HG03064 (cell line): Measurements from ENCODE around the gene TFE3.

Source experiments
- ATAC-seq: cut with Tn5 transposase; IDR thresholded peaks from one replicate; pipeline ENCODE4 v1.9.1; 2021; ENCODE audit warnings: low read depth; ENCODE audit not compliant: unreplicated experiment

Gene TFE3, protein sequence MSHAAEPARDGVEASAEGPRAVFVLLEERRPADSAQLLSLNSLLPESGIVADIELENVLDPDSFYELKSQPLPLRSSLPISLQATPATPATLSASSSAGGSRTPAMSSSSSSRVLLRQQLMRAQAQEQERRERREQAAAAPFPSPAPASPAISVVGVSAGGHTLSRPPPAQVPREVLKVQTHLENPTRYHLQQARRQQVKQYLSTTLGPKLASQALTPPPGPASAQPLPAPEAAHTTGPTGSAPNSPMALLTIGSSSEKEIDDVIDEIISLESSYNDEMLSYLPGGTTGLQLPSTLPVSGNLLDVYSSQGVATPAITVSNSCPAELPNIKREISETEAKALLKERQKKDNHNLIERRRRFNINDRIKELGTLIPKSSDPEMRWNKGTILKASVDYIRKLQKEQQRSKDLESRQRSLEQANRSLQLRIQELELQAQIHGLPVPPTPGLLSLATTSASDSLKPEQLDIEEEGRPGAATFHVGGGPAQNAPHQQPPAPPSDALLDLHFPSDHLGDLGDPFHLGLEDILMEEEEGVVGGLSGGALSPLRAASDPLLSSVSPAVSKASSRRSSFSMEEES

DNA sequence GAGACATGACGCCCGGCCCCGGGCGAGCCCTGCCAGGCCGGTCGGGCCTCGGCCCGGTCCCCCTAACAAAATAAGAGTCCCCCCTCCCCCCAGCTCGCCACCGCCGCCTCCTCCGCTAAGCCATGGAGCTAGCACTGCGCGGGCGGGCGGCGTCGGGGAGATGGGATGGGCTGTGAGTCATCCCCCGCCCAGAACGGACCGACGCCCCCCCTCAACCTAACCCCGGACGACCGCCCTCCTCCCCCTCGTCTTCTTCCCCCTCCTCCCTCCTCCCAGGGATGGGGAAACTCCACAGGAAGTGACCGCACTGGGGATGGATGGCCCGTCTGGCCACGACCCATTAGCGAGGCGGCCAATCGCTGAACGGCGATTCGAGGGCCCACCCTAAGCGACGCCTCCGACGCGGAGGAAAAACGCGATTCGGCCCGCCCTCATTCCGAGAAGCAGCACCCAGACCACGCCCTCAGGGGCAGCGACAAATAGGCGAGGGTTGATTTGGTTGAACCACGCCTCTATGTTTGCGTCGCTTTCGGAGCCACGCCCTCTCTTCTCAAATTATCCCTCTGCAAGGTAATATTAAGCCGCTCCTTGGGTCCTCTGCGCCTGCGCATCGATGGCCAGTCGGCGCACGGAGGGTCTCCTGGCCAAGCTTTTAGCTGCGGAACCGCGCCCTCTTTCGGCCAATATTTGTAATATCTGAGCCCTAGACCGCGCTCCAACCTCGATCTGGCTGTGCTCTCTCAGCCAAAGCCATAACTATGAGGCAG, at the start of gene TFE3:
TSS of gene TFE3 (minus strand) at position 138 of the 767 bp plus-strand sequence. CDS start at position 7, 131 bp downstream.
- peak; percentile 90 for ATAC-seq

GRCh38 chrX:49089553-49089952, 46.4 kb upstream of the TFE3 start:
- ATAC-seq, result no peak

- ATAC-seq, result no peak
Measured at GRCh38 chrX:49082271-49082871, 39.2 kb upstream of the TFE3 start.

DNA sequence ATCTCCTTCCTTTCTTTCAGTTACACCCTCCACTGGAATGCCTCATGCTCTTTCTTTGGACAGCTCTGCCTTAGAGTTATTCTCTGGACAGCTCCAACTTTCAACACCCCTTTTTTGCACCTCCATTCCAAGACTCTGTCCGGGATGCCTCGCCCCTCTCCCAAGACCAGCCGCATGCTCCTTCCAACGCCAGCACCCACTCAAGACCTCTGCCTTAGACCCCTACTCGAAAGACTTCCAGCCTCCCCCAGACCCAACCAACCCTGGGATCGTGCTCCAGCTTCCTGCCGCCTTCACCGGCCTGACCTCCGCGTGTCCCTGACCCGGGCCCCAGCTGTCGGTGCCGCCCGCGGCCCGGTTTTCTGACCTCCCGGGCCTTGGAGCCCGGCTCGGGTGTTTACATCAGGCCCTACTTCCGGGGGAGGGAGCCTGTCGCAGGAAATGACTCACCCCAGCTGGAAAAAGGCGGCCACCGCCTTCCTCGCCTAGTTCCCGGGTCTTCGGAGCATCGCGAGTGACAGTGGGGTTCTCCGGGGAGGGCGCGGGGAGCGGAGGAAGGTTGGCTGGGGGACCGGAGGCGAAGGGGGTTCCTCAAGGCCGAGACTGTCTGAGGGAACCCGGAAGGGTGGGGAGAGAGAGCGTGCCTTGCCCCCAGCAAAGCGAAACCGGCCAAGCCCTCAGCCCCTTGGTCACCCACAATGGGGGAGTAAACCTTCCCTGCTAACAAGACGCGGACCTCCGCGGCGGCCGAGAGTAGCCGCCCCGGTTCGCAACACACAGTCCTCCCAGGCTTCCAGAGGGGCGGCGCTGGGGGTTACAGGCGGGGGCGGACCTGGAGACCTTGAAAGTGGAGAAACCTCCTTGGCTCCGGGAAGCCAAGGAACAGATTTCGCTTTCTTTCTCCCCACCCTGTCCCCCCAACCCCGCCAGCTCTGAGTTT, 36.6 kb upstream of the TFE3 start, which contains the start of gene WDR45:
TSS of gene WDR45 (minus strand) at position 399 of the 940 bp plus-strand sequence. CDS start 1,792 bp downstream, outside the sequence.
- ATAC-seq, result no peak

GRCh38 chrX:49077941-49078340, 34.8 kb upstream of the TFE3 start:
- ATAC-seq, result no peak

GRCh38 chrX:49075347-49075746, 32.2 kb upstream of the TFE3 start:
- ATAC-seq, result no peak

GRCh38 chrX:49073601-49074575, 30.7 kb upstream of the TFE3 start, which contains the start of gene PRAF2:
Gene PRAF2, minus strand, starts transcription at chrX:49074002. Its CDS starts 15 bp downstream, at chrX:49073987.
- peak; percentile 69 for ATAC-seq

- ATAC-seq, result no peak
Measured at GRCh38 chrX:49072712-49073095, 29.5 kb upstream of the TFE3 start.

- ATAC-seq, result no peak
Measured at GRCh38 chrX:49071877-49072711, 28.9 kb upstream of the TFE3 start.

GRCh38 chrX:49070988-49071387, 27.8 kb upstream of the TFE3 start:
- no peak for ATAC-seq

- ATAC-seq, result no peak
Measured at GRCh38 chrX:49069038-49069437, 25.9 kb upstream of the TFE3 start.

- no peak for ATAC-seq
Measured at GRCh38 chrX:49067285-49068120, 24.3 kb upstream of the TFE3 start.

DNA sequence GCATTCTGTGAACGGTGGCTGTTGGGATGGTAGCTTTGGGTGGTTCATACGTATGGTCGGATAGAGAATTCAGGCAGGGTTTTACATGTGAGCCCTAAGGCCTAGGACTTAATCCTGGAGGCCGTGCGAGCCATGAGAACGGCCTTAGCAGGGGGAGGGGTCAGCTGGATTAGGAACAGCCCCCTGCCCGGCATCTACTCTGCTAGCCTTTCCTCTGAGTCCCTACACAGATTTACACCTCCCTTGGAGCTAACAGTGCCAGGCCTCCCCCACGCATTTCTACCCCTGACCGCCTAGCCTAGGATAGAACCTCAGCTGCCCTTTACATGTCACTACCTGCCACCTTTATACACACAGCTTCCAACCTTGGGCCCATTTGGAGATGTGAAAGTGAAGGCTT, 23.5 kb upstream of the TFE3 start:
- no peak for ATAC-seq

GRCh38 chrX:49066278-49066677, 23.1 kb upstream of the TFE3 start:
- no peak for ATAC-seq

- ATAC-seq, result no peak
Measured at GRCh38 chrX:49064735-49065134, 21.6 kb upstream of the TFE3 start.

- no peak for ATAC-seq
Measured at GRCh38 chrX:49064303-49064702, 21.1 kb upstream of the TFE3 start.

DNA sequence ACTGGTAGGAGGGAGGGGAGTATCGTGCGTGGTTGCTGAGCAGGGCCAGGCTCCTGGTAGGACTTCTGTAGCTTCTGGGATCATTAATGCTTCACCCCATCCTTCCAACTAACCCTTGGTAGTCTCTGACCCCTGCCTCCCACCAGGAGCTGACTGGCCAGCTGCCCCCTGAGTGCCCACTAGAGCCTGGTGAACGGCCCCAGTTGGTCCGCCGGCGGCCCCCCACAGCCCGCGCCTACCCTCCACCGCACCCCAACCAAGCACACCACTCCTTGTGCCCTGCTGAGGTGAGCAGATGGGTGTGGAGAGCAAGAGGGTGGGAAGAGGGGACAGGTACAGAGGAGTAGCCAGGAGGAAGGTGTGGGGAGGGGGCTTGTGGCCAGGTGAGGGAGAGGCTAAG, 20.6 kb upstream of the TFE3 start:
- ATAC-seq, result no peak
